C4-2B (cell line): ENCODE measurements around the gene NF1.
"Not testable (repeated sequence)": the region's sequence is repeated elsewhere in the genome, so short reads cannot be mapped to it uniquely, and the experiment has no call there.

Experiments
- H3K27ac ChIP-seq: fragments of 450-650 bp; 2 replicates; pipeline ENCODE4 v1.5.1; 2017
- ZFX ChIP-seq: fragments of 450-650 bp; IDR thresholded peaks from 2 replicates; pipeline ENCODE4 v1.6.1; 2017
- TF ChIP-seq, protein P1 (sequence below): fragments of 450-650 bp; conservative IDR thresholded peaks from 2 replicates; pipeline ENCODE4 v1.5.1; 2017; ENCODE audit warnings: mild to moderate bottlenecking

NF1 gene

DNA sequence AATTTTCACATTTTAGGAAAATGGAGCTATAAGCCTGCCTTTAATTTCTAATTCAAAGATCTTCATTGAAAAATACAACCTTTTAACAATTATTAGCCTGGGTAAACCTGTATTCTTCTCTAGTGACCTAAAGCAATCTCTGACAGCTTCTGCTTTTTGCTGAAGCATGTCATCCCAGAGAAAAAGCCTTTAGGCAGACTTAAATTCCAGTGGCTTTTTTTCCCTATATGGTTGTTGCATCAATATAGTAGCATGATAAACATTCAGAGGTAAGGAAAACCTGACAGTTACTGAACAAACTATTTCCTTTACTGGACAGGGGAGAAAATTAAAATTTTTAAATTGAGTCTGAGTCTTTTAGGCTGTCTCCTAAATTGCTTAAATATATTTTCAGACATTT, 234.4 kb downstream of the NF1 start:
- H3K27ac ChIP-seq = no peak overlapping the region
- TF ChIP-seq ZFX = no peak
- TF ChIP-seq, protein P1, sequence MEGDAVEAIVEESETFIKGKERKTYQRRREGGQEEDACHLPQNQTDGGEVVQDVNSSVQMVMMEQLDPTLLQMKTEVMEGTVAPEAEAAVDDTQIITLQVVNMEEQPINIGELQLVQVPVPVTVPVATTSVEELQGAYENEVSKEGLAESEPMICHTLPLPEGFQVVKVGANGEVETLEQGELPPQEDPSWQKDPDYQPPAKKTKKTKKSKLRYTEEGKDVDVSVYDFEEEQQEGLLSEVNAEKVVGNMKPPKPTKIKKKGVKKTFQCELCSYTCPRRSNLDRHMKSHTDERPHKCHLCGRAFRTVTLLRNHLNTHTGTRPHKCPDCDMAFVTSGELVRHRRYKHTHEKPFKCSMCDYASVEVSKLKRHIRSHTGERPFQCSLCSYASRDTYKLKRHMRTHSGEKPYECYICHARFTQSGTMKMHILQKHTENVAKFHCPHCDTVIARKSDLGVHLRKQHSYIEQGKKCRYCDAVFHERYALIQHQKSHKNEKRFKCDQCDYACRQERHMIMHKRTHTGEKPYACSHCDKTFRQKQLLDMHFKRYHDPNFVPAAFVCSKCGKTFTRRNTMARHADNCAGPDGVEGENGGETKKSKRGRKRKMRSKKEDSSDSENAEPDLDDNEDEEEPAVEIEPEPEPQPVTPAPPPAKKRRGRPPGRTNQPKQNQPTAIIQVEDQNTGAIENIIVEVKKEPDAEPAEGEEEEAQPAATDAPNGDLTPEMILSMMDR = no peak

DNA sequence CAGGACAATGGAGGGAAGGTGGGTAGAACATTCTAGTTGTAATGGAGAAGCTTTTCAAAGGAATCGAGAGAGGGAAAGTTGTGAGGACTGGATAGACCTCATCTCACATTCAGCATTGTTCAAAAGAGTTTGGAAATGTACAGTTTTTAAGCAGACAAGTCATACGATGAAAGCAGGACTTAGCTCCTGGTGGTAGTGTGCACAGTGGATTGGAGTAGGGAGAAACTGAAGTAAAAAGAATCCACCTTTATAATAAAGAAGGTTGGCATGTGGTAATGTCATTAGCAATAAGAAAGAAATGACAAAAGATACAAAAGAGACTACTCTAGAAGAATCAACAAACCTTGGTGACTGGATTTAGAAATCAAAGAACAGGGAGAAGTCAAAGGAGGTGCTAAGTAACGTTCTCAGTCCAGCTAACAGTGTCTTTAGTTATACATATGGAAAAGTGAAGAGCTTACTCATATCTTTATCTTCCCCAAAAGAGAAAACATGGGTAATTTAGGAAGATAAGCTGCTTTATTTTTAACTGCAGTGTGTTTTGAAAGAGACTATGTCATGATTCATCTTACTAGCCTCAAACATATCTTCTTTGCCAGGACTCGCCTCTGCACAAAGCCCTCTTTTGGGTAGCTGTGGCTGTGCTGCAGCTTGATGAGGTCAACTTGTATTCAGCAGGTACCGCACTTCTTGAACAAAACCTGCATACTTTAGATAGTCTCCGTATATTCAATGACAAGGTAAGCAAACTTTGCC, 245.3 kb downstream of the NF1 start:
- H3K27ac ChIP-seq = no peak overlapping the region
- no peak for TF ChIP-seq ZFX
- TF ChIP-seq, protein P1 = no peak

GRCh38 chr17:31345191-31345747, 250.5 kb downstream of the NF1 start:
- H3K27ac ChIP-seq = not testable (repeated sequence)

- H3K27ac ChIP-seq = no peak overlapping the region
- TF ChIP-seq, protein P1 = no peak
- TF ChIP-seq ZFX = no peak
Measured at GRCh38 chr17:31349454-31349853, 254.7 kb downstream of the NF1 start.

DNA sequence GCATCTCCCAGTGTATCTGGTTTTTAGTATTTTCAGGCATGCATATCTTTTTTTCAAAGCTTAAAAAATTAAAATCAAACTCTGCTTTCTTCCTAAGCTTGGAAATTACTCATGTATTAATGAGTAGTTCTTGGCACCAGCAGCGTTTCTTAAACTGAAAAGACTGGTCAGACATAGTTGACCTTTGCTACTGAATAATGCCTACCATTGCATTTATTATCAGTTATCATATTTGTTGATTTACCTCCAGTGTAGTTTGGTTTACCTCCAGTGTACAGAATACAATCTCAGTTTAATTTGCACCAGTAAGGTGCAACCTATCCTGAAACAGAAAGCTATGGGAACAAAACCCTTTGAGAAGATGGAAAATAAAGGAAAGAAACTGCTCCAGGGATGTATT, 261.2 kb downstream of the NF1 start:
- no peak for TF ChIP-seq ZFX
- TF ChIP-seq, protein P1 = no peak
- peak overlapping the region; percentile 27 for H3K27ac ChIP-seq

GRCh38 chr17:31357091-31357490, 262.3 kb downstream of the NF1 start:
- H3K27ac ChIP-seq = no peak overlapping the region
- TF ChIP-seq, protein P1 = no peak
- TF ChIP-seq ZFX = no peak

- TF ChIP-seq ZFX = no peak
- TF ChIP-seq, protein P1 = no peak
- no peak overlapping the region for H3K27ac ChIP-seq
Measured at GRCh38 chr17:31357839-31358394, 263.1 kb downstream of the NF1 start.
